GM15510 (cell line): ENCODE results near the gene AFTPH.

Source experiments
- POLR2A ChIP-seq: IDR thresholded peaks from 3 replicates; pipeline ENCODE4 v1.6.1; 2011; ENCODE audit warnings: borderline replicate concordance; ENCODE audit not compliant: insufficient read length; ENCODE audit errors: extremely low read depth

AFTPH gene

DNA sequence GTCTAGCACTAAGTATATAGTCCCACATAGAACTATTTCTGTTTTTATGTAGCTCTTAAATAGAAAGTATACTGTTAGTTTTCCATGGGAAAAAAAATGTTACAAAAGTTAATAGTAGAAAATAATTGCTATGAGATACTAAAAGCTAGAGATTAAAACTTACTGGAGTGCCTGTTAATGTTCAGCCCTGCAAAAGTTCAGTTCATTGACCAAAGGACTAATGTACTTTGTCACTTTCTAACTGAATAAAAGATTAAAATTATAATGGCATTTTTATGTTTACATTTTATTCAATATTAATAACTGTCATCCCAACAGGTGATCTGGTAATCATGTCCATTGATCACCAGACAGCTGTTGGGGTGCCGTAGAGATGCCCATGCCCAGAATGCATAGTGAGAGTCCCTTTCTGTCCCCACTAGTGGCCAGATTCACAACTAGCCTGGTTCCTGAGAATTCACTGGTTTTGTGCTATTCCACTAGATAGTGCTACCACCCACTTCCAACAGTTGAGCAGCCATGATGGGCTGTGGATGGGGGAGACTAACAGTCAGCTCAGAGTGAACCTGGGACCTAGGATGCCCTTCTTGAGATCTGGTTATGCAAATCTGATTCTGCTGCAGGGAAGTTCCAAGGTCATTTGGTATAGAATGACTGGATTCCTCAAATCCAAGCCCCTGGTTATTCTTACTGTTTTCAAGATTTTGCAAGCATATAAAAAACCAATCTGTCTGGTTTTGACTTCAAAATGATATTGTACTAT lies 57.8 kb downstream of the AFTPH start:
- no peak for TF ChIP-seq POLR2A

DNA sequence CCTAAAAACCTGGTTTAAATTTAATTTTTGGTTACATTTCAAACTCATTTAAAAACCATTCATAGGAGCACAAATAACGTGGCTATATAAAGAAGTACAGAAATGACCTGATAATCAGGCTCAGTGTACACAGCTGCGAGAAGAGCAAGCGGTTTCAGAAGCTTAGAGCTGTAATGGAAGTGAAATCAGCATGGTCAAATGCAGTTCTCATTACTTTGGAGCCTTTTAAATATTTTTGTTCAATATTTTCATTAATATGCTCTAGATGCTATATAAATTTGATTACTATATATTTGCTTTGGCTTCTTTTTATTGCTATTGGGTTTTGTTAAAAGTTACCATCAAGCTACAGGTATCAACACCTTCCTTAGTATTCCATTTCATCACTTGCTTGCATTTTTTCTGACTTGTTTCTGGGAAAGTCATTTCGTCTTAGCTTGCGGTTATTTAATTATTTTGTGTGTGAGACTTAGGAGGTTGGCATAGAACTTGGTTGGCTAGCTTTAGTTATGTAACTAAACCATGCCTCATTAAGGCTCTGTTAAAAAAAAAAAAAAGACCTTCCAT lies 58.7 kb downstream of the AFTPH start:
- TF ChIP-seq POLR2A, result no peak

DNA sequence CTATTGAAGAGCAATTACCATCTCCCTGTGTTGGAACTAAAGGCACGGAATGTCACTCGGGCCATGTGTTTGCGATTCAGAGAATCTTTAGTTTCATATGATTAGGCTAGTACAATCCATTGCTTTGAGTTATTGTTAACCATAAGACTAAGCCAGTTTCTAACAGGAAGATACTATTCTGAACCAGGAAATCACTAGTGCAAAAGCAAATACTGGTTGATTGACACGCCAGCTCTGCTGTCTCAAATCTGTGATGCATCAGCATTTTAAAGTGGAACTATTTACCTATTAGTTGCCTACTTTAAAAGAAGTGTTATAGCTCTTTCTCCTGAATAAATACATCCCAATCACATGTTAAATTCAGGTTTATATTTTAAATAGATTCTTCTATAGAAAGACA lies 61.9 kb downstream of the AFTPH start:
- no peak for TF ChIP-seq POLR2A

DNA sequence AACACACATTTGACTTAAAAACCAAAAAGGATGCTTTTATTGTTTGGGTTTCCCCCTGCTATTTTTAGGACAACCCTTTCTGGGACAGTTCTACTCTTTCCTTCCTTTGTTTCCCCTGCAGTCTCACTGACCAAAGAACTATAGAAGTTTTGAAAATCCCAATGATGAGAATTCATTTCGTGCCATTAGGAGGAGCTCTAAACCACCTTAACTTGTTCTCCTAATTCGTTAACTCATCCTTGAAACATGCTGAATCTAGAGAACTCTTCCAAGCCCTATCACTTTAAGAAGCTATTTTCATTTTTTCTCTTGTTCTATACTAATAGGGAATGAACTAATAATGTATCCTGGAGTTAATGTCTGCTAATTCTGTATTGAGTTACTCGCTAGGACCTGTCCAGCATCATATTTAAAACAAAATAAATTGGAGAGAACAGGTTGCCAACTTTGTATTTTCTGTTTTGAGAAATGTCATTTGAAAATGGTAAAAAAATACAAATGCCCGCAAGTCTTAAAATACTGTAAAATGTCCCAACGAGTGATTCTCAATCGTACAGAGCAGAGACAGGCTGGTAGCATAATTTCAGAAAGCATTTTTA lies 62.9 kb downstream of the AFTPH start:
- TF ChIP-seq POLR2A, result no peak

DNA sequence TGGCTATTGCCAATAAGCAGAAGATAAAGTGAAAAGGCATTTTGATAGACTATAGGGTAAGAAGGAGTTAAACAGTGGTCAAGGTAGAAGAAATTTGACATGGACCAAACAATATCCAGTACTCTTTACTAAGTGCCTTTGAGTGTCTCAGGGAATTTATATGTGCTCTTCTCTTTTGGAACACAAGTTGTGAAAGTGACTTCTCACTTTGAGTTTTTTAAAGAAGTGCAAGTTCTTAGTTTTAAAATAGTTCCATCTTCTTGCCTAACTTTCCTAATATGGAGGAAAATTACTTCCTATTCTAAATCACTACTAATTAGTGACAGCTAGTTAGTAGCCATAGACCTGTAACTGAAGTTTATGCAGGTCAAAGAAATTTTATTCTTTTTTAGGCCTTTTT lies 63.4 kb downstream of the AFTPH start:
- TF ChIP-seq POLR2A, result no peak

DNA sequence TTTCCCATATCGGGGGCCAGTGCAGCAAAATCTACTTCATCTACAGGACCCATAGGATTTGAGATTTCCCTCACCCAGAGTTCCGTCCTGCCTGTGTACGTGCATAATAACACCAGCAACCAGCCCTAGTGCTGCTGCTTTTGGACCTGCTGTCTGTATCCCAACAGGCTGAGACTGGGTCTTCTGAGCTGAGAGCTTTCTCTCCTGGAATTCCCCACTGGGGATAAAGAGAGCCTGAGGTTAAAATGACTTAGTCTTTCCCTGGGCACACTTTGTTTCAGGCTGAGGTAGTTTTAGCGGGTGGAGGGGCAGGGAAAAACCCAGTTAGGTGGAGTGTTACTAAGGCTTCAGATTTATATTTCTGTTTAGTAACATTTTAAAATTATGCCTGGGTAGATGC lies 67.1 kb downstream of the AFTPH start:
- no peak for TF ChIP-seq POLR2A

DNA sequence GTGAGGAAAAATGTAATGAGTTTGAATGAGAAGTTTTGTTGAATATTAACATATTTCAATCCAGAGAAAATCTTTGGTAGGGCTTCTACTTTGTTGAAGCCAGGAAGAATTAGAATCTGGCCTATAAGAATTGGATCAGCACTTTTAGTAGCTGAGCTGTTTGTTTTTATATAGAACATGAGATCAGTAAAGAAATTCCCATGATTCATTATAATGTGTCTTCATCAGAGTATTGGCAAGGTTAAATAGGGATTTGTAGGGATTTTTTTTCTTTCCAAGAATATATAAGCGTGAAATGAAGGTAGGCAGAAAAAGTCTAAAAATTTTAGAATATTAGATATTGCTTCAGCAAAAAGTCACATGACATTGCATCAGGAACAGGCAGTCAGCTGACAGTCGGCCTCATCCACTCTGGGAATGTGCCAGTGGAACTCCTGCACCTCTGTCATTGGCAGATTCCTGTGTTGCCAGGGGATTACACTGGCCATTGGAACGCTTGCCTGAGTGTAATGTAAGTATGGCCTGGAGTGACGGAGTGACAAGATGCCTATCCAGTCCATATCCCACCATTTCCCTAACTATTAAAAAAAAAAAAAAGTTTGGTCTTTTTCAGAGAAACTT lies 69.0 kb downstream of the AFTPH start:
- no peak for TF ChIP-seq POLR2A

DNA sequence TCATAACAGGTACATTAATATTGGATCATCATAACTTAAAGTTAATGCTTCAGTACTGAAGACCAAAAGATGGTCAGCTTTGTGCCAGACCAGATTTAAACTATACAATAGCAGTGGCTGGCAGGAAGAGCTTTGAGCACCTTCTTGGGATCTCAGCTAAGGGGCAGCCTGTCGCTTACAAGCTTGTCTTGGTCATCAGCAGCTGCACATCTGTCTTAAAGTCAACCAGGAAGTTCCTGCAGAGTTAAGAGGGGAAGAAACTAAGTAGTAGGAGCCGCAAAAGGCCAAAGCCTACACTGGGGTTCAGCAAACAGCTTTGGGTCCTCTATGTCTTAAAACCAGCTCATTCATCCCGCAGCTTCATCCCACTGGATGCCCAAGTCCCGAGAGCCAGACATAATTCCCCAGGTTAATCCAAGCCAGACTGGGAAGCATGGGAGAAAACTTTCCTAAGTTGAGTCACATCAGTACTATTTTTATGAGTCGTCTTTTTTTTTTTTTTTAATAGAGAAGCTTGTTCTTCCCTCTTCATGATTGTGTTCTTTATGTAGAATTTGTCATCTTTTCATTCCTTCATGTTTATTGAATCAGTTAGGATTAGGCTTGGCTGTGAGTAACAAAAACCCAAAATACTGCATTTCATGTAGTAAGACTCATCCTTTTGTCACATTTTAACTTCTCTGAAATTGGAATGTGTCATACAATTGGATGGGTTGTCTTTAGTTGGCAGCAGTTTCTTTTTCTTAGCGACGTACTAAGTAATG lies 70.3 kb downstream of the AFTPH start:
- TF ChIP-seq POLR2A, result no peak

DNA sequence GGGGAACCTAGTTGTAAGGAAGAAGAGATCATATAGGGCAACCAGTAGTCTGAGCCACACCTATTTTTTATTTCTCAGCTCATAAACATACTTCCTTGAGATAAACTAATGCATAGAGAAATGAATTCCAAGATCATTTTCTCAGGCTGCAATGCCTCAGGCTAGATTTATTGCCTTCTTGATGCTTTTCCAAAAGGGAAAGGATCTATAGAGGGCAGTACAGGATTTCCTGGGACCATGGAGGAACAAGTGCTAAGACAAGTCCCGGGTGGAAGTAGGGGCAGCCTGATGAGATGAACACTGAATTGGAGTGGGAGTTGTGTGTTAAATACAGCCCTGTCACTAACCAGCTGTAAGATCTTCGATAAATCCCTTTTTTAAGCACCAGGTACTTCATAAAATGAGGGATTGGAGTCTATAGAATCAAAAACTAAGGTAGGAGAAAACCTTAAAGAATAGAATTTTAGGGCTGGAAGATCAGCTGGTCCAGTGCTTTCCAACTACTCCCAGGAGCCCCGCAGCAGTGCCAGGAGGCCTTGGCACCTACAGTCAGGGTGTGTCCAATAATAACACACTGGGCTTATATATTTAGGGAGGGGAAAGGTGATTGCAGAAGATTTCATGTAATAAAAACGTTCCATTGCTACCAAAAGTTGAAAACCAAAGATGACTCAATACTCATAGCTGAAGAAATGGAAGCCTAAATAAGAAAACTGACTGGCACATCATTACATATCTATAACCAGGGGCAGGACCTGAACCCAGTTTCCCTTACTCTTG lies 71.5 kb downstream of the AFTPH start:
- TF ChIP-seq POLR2A, result no peak

DNA sequence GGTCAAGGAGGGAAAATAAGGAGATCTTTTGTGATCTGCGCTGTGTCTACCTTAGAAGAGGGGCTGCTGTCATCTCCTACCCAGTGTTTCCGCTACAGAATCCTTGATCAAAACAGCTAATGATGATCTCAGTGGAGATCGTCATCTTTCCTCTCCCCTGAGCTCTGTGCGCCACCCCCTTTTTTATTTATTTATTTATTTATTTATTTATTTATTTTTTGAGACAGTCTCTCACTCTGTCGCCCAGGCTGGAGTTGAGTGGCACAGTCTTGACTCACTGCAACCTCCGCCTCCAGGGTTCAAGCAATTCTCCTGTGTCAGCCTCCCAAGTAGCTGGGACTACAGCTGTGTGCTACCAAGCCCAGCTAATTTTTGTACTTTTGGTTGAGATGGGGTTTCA lies 74.1 kb downstream of the AFTPH start:
- no peak for TF ChIP-seq POLR2A

DNA sequence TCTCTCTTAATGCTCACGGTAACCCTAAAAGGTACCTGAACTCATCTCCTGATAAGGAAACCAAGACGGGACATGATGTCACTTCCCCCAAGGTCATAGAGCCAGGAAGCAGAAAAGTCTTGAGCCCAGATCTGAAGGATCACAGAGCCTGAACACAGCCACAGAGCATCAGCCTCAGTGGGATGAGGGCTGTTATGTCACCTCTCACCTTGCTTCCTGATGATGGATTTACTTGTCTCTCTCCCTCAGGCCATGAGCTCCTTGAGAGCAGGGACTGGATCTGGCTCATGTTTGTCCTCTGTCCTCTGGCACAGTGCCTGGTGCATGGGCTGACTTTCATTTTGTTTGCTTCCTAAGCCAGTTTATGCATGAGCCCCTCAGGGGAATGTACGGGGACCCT lies 75.3 kb downstream of the AFTPH start:
- TF ChIP-seq POLR2A, result no peak

DNA sequence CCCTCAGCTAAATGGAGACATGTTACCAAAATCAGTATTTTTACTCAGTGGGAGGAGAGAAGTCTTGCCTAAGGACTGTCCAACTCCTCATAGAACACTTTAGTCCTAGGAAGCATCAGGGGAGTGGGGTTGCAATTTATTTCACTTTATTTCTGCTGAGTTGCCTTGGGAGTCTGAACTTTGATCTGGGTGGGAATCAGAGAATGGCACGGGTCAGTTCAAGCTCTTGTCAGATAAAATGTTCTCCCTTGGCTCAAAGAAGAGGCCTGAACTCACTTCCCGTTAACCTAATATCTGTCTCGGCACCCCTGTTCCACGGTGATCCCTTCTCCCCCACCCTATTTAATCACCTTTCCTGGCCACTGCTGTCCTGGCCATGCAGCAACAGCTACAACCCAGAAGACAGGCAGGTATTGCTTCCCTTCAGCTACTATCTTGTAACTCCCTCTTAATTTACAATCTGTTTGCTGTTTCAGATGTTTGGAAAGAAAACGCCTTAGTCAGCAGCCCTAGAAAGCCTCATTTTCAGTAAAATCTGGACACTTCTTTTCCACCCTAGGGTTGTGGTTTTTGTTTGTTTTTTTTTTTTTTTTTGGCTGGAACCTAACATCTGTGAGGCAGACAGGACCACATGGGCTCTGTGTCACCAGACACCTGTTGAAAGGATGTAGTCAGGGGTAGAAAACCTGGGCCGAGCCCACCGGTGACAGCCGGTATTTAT lies 77.1 kb downstream of the AFTPH start:
- TF ChIP-seq POLR2A, result no peak

DNA sequence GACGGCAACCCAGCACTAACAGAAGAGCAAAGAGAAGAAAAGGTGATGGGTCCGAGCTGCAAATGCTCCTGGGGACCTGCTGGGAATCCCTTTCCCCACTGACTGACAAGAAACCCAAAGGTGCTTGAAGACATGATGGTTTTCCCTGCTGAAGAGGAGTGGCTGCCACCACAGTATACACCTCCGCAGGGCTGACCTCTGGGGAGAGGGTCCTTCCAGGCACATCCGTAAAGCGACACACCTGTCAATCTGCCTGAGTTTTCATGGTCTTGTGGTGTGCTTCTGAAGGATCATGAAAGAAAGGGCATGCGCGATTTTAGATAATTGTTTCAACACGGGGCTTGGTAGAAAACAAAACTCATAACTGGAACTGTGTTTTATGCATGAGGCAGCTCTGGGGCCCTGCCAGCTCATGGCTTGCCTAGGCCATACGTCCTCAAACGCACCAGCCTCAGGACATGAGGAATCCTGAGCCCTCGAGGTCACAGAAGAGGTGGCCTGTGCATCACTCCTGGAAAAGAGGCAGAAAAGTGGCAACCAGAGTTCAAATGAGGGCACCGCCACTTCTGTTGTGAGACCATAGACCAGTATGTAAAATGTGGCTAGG lies 77.8 kb downstream of the AFTPH start:
- no peak for TF ChIP-seq POLR2A
